AG04450 (cell line): ENCODE data around the gene COL5A1. TPM values are rescaled to one million over a fixed set of nuclear protein-coding genes. Genes with fewer than 3 reads are reported as not detected.

Experiments
- CTCF ChIA-PET: fragments of 300-600, 350-600 bp; formaldehyde crosslinking; extraction: SDS; loops from one replicate; lab custom pipeline; 2022; ENCODE audit warnings: antibody characterized with exemption, inconsistent platforms; lab: Charles Lee
- POLR2A ChIA-PET: fragments of 350-600 bp; formaldehyde crosslinking; extraction: SDS; loops from one replicate; lab custom pipeline; 2021; ENCODE audit warnings: antibody characterized with exemption, inconsistent platforms; lab: Yijun Ruan, JAX
- DNase-seq: peaks from one replicate; pipeline ENCODE4 v3.0.0-alpha.2; 2011; ENCODE audit warnings: low read depth, low spot score
- H3K27ac ChIP-seq: one replicate; pipeline ENCODE4 v1.5.1; 2012; ENCODE audit warnings: low read depth, low read length, control low read depth
- H3K27me3 ChIP-seq: one replicate; pipeline ENCODE4 v1.6.0; 2012; ENCODE audit warnings: low read length; ENCODE audit not compliant: control insufficient read depth, insufficient read depth
- H3K4me3 ChIP-seq: 2 replicates; pipeline ENCODE4 v1.5.1; 2011; ENCODE audit warnings: mild to moderate bottlenecking, low read depth, low read length, control low read depth
- H3K9me3 ChIP-seq: 2 replicates; pipeline ENCODE4 v1.5.1; 2012; ENCODE audit warnings: low read length; ENCODE audit not compliant: control insufficient read depth, insufficient read depth
- polyA plus RNA-seq: library from polyadenylated mRNA; depleted of rRNA; stranded (reverse); fragments of >200 nt; gene quantifications from 2 replicates; pipeline ENCODE4 v1.2.3, GENCODE V29; 2011
- TF ChIP-seq, protein P1 (sequence below): IDR thresholded peaks from 2 replicates; pipeline ENCODE4 v1.5.1; 2011; ENCODE audit warnings: low read depth, low read length, control low read depth, inconsistent platforms

COL5A1 gene
- polyA plus RNA-seq, 1 experiment, result 73.3 TPM

DNA sequence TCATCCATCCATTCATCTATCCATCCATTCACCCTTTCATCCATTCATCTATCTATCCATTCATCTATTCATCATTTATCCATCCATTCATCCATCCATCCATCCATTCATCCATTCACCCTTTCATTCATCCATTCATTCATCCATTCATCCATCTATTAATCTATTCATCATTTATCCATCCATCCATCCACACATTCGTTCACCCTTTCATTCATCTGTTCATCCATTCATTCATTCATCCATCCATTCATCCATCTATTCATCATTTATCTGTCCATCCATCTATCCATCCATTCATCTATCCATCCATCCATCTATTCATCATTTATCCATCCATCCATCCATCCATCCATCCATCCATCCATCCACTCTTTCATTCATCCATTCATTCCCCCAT, 205.1 kb downstream of the COL5A1 start:
- Histone ChIP-seq H3K27ac (no peak overlapping the region), H3K4me3 (no peak overlapping the region), H3K9me3 (peaks cover 44% of the 10 kb centered on the region), H3K27me3 (no peaks in the 10 kb centered on the region)
- TF ChIP-seq, protein P1, sequence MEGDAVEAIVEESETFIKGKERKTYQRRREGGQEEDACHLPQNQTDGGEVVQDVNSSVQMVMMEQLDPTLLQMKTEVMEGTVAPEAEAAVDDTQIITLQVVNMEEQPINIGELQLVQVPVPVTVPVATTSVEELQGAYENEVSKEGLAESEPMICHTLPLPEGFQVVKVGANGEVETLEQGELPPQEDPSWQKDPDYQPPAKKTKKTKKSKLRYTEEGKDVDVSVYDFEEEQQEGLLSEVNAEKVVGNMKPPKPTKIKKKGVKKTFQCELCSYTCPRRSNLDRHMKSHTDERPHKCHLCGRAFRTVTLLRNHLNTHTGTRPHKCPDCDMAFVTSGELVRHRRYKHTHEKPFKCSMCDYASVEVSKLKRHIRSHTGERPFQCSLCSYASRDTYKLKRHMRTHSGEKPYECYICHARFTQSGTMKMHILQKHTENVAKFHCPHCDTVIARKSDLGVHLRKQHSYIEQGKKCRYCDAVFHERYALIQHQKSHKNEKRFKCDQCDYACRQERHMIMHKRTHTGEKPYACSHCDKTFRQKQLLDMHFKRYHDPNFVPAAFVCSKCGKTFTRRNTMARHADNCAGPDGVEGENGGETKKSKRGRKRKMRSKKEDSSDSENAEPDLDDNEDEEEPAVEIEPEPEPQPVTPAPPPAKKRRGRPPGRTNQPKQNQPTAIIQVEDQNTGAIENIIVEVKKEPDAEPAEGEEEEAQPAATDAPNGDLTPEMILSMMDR, result no peak
- ChIA-PET CTCF (no interaction called here), POLR2A (interaction anchor here (0.7 kb wide), 1 partner anchor 30 kb away, joined by 4 read pairs; no protein-coding TSS in a partner anchor)
- no peak for DNase-seq

DNA sequence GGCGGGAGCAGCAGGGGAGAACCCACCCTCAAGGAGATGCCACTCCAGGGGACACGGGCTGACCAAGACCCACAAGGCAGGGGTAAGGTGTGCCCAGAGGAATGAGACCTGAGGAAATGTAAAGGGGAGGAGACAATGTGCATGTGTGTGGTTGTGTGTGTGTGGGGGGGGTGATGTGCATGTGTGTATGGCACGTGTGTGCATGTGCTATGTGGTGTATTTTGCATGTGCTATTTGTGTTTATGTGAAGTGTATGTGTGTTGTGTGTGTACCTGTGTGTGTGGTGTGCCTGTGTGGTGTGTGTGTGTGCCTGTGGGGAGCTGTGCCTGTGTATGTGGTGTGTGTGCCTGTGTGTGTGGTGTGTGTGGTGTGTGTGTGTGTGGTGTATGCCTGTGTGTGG, 205.5 kb downstream of the COL5A1 start:
- TF ChIP-seq, protein P1, result no peak
- Histone ChIP-seq H3K9me3 (peaks cover 44% of the 10 kb centered on the region), H3K27me3 (no peaks in the 10 kb centered on the region), H3K27ac (no peak overlapping the region), H3K4me3 (no peak overlapping the region)
- CTCF ChIA-PET, result no interaction called here
- POLR2A ChIA-PET, result no interaction called here
- DNase-seq, result no peak

DNA sequence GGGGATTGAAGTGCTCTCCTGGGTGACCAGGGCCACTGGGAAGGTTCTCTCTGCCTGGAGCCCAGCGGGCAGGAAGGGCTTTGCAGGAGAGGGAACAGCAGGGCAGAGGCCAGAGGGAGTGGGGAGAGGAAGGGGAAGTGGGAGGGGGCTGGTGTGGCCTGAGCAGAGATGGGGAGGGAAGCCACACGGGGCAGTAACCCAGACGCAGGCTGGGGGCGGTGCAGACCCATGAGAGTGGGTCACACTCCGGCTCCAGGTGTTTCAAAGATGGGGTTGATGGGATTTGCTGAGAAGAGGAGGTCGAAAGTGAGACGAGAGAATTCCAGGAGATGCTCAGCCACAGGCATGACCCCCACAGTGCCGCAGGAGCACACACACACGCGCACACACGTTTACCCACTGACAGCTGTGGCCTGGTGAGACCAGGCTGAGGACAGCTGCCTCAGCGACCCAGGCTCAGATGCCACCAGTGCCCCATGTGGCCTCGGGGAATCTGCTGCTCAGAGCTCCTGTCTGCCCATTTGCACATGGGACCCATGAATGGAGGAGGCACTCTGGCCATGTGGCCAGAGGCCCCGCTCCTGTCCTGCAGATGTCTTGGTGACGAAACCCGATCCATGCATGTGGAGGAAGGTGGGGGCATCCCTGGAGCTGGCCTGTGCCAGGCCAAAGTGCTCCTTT, 206.3 kb downstream of the COL5A1 start:
- peaks cover 44% of the 10 kb centered on the region for H3K9me3 ChIP-seq
- CTCF ChIA-PET, result no interaction called here
- H3K4me3 ChIP-seq, result no peak overlapping the region
- POLR2A ChIA-PET, result no interaction called here
- DNase-seq, result no peak
- no peaks in the 10 kb centered on the region for H3K27me3 ChIP-seq
- TF ChIP-seq, protein P1, result no peak
- no peak overlapping the region for H3K27ac ChIP-seq

DNA sequence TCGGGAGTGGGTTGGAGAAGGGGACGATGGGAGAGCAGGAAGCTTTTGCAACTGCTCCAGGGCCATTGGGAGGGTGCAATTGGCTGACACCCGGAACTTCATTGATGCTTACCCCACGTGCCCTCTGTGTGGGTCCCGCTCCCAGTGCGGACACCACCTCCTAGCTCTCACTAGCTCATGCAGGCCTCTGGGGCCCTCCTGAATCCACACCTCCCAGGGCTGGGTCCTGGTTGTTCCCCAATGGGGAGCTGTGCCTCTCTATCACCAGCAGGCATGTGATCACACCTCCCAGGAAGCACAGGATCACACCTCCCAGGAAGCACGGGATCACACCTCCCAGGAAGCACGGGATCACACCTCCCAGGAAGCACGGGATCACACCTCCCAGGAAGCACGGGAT, 206.9 kb downstream of the COL5A1 start:
- ChIA-PET CTCF (no interaction called here), POLR2A (no interaction called here)
- no peak for DNase-seq
- Histone ChIP-seq H3K27me3 (no peaks in the 10 kb centered on the region), H3K4me3 (no peak overlapping the region), H3K9me3 (peaks cover 44% of the 10 kb centered on the region), H3K27ac (no peak overlapping the region)
- TF ChIP-seq, protein P1, result no peak

DNA sequence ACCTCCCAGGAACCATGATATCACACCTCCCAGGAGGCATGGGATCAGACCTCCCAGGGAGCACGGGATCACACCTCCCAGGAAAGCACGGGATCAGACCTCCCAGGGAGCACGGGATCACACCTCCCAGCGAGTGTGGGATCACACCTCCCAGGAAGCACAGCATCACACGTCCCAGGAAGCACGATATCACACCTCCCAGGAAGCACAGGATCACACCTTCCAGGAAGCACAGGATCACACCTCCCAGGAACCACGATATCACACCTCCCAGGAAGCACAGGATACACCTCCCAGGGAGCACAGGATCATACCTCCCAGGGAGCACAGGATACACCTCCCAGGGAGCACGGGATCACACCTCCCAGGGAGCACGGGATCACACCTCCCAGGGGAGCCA, 209.0 kb downstream of the COL5A1 start:
- H3K9me3 ChIP-seq, result peaks cover 41% of the 10 kb centered on the region
- H3K27ac ChIP-seq, result no peak overlapping the region
- ChIA-PET CTCF (no interaction called here), POLR2A (interaction anchor here (0.8 kb wide), 1 partner anchor 10 kb away, joined by 3 read pairs; no protein-coding TSS in a partner anchor)
- no peak for DNase-seq
- no peaks in the 10 kb centered on the region for H3K27me3 ChIP-seq
- TF ChIP-seq, protein P1, result no peak
- H3K4me3 ChIP-seq, result no peak overlapping the region
